ENCODE measurements around the gene GARRE1.
"Not testable (repeated sequence)": the region's sequence is repeated elsewhere in the genome, so short reads cannot be mapped to it uniquely, and the experiment has no call there.

GARRE1 gene

GRCh38 chr19:34230820-34231219 is 23.5 kb upstream of the GARRE1 start:
- no peak for DNase-seq (ENCODE audit: low read depth in 2 of 2)

- no peak for DNase-seq (ENCODE audit: low read depth in 2 of 2)
Observed at GRCh38 chr19:34231439-34231838, 22.9 kb upstream of the GARRE1 start.

GRCh38 chr19:34232566-34233481 is 21.5 kb upstream of the GARRE1 start:
- no peak for DNase-seq (ENCODE audit: low read depth in 2 of 2)

GRCh38 chr19:34235425-34235940 is 18.9 kb upstream of the GARRE1 start:
- DNase-seq (ENCODE audit: low read depth in 2 of 2): no peak

GRCh38 chr19:34236035-34236987 is 18.0 kb upstream of the GARRE1 start:
- no peak for DNase-seq (ENCODE audit: low read depth in 2 of 2)

- DNase-seq (ENCODE audit: low read depth in 2 of 2): no peak
Observed at GRCh38 chr19:34237283-34237682, 17.1 kb upstream of the GARRE1 start.

GRCh38 chr19:34237939-34238338 is 16.4 kb upstream of the GARRE1 start:
- no peak for DNase-seq (ENCODE audit: low read depth in 2 of 2)

- DNase-seq (ENCODE audit: low read depth in 2 of 2): no peak
Observed at GRCh38 chr19:34241513-34242337, 12.6 kb upstream of the GARRE1 start.

- DNase-seq (ENCODE audit: low read depth in 2 of 2): not testable (repeated sequence)
Observed at GRCh38 chr19:34243138-34243875, 11.0 kb upstream of the GARRE1 start.

GRCh38 chr19:34243876-34244578 is 10.3 kb upstream of the GARRE1 start:
- DNase-seq (ENCODE audit: low read depth in 2 of 2): no peak

GRCh38 chr19:34244611-34245299 is 9.6 kb upstream of the GARRE1 start:
- DNase-seq (ENCODE audit: low read depth in 2 of 2): no peak

- DNase-seq (ENCODE audit: low read depth in 2 of 2): no peak
Observed at GRCh38 chr19:34246340-34246739, 8.0 kb upstream of the GARRE1 start.

- DNase-seq (ENCODE audit: low read depth in 2 of 2): no peak
Observed at GRCh38 chr19:34248941-34249340, 5.4 kb upstream of the GARRE1 start.

GRCh38 chr19:34253167-34253566 is 1.2 kb upstream of the GARRE1 start:
- not testable (repeated sequence) for DNase-seq (ENCODE audit: low read depth in 2 of 2)

- not testable (repeated sequence) for DNase-seq (ENCODE audit: low read depth in 2 of 2)
Observed at GRCh38 chr19:34253681-34254045, 691 bp upstream of the GARRE1 start.

GRCh38 chr19:34254698-34255432 is 511 bp downstream of the GARRE1 start:
- peak in 1 of 2 donors; percentile 2 for DNase-seq (ENCODE audit: low read depth in 2 of 2)

- no peak for DNase-seq (ENCODE audit: low read depth in 2 of 2)
Observed at GRCh38 chr19:34255546-34255945, 1.2 kb downstream of the GARRE1 start.

- DNase-seq (ENCODE audit: low read depth in 2 of 2): no peak
Observed at GRCh38 chr19:34256835-34257558, 2.6 kb downstream of the GARRE1 start.
